ENCODE data around the gene IL20.
A peak's percentile ranks its signal among the peaks of the same experiment; 100 is the strongest.

IL20 gene

GRCh38 chr1:206875752-206876377 is 10.4 kb downstream of the IL20 start:
- no peaks in the 10 kb centered on the region for H3K36me3 ChIP-seq
- no peaks in the 10 kb centered on the region for H3K4me1 ChIP-seq
- no peak for TF ChIP-seq CTCF (IDR thresholded peaks at IDR 0.05; ENCODE audit: low read depth, low read length)
- no peaks in the 10 kb centered on the region for H3K27me3 ChIP-seq
- DNase-seq, result no peak
- no peaks in the 10 kb centered on the region for H3K9me3 ChIP-seq
- no peak overlapping the region for H3K4me3 ChIP-seq (ENCODE audit: low read depth, low read length)

- no peaks in the 10 kb centered on the region for H3K4me1 ChIP-seq
- TF ChIP-seq CTCF (IDR thresholded peaks at IDR 0.05; ENCODE audit: low read depth, low read length), result peak; percentile 49
- no peak for DNase-seq
- no peaks in the 10 kb centered on the region for H3K36me3 ChIP-seq
- H3K4me3 ChIP-seq (ENCODE audit: low read depth, low read length), result no peak overlapping the region
- no peaks in the 10 kb centered on the region; the same call in 1 of the 2 replicates for H3K27me3 ChIP-seq
- H3K9me3 ChIP-seq, result no peaks in the 10 kb centered on the region
Measured at GRCh38 chr1:206878456-206878855, 13.0 kb downstream of the IL20 start.

- TF ChIP-seq CTCF (IDR thresholded peaks at IDR 0.05; ENCODE audit: low read depth, low read length), result no peak
- H3K4me3 ChIP-seq (ENCODE audit: low read depth, low read length), result no peak overlapping the region
- no peaks in the 10 kb centered on the region for H3K36me3 ChIP-seq
- H3K4me1 ChIP-seq, result no peaks in the 10 kb centered on the region
- no peak for DNase-seq
- no peaks in the 10 kb centered on the region for H3K9me3 ChIP-seq
- no peaks in the 10 kb centered on the region; the same call in 1 of the 2 replicates for H3K27me3 ChIP-seq
Measured at GRCh38 chr1:206880314-206880713, 14.9 kb downstream of the IL20 start.

- no peak; the same call in 1 of the 2 replicates for TF ChIP-seq CTCF (IDR thresholded peaks at IDR 0.05; ENCODE audit: low read depth, low read length)
- H3K27me3 ChIP-seq, result no peaks in the 10 kb centered on the region; the same call in 1 of the 2 replicates
- no peak overlapping the region for H3K4me3 ChIP-seq (ENCODE audit: low read depth, low read length)
- H3K36me3 ChIP-seq, result no peaks in the 10 kb centered on the region
- H3K4me1 ChIP-seq, result no peaks in the 10 kb centered on the region
- DNase-seq, result no peak
- no peaks in the 10 kb centered on the region for H3K9me3 ChIP-seq
Measured at GRCh38 chr1:206882555-206882954, 17.1 kb downstream of the IL20 start.

- Histone ChIP-seq H3K9me3 (no peaks in the 10 kb centered on the region), H3K27me3 (no peaks in the 10 kb centered on the region; the same call in 1 of the 2 replicates)
Measured at GRCh38 chr1:206883160-206883559, 17.7 kb downstream of the IL20 start.

More at GRCh38 chr1:206883160-206883559, 17.7 kb downstream of the IL20 start:
- Histone ChIP-seq H3K4me3 (ENCODE audit: low read depth, low read length) (no peak overlapping the region), H3K36me3 (no peaks in the 10 kb centered on the region), H3K4me1 (no peaks in the 10 kb centered on the region)
- DNase-seq, result no peak
- no peak for TF ChIP-seq CTCF (IDR thresholded peaks at IDR 0.05; ENCODE audit: low read depth, low read length)
